NCI-H146 (cell line): ENCODE measurements around the gene YEATS4.

Experiments
- DNase-seq: peaks from one replicate; lab custom pipeline; 2025; lab: John Stamatoyannopoulos, UW

Gene YEATS4

GRCh38 chr12:69392179-69392928 lies 32.8 kb downstream of the YEATS4 start:
- no peak for DNase-seq

GRCh38 chr12:69396041-69396440 lies 36.5 kb downstream of the YEATS4 start:
- no peak for DNase-seq

GRCh38 chr12:69396963-69397362 lies 37.4 kb downstream of the YEATS4 start:
- DNase-seq: no peak

- no peak for DNase-seq
Measured at GRCh38 chr12:69397978-69398377, 38.4 kb downstream of the YEATS4 start.

GRCh38 chr12:69401940-69402339 lies 42.4 kb downstream of the YEATS4 start:
- no peak for DNase-seq

GRCh38 chr12:69404851-69405565 lies 45.5 kb downstream of the YEATS4 start:
- DNase-seq: no peak

- no peak for DNase-seq
Measured at GRCh38 chr12:69405566-69405865, 46.0 kb downstream of the YEATS4 start.

GRCh38 chr12:69406217-69406616 lies 46.7 kb downstream of the YEATS4 start:
- DNase-seq: no peak

- DNase-seq: no peak
Measured at GRCh38 chr12:69410571-69410970, 51.0 kb downstream of the YEATS4 start.

- DNase-seq: no peak
Measured at GRCh38 chr12:69412655-69413054, 53.1 kb downstream of the YEATS4 start.

- DNase-seq: peak; percentile 21
Measured at GRCh38 chr12:69415471-69416275, 56.1 kb downstream of the YEATS4 start.

GRCh38 chr12:69417231-69417630 lies 57.7 kb downstream of the YEATS4 start:
- no peak for DNase-seq

- no peak for DNase-seq
Measured at GRCh38 chr12:69417741-69418167, 58.2 kb downstream of the YEATS4 start.

- no peak for DNase-seq
Measured at GRCh38 chr12:69419701-69420100, 60.2 kb downstream of the YEATS4 start.

- DNase-seq: no peak
Measured at GRCh38 chr12:69421548-69421947, 62.0 kb downstream of the YEATS4 start.

GRCh38 chr12:69423037-69423905 lies 63.7 kb downstream of the YEATS4 start:
- DNase-seq: no peak

- DNase-seq: no peak
Measured at GRCh38 chr12:69425417-69425816, 65.9 kb downstream of the YEATS4 start.

GRCh38 chr12:69428351-69429073 lies 69.0 kb downstream of the YEATS4 start:
- no peak for DNase-seq

GRCh38 chr12:69430942-69431590 lies 71.5 kb downstream of the YEATS4 start:
- no peak for DNase-seq

GRCh38 chr12:69431591-69432222 lies 72.2 kb downstream of the YEATS4 start:
- DNase-seq: no peak
